HG03175 (cell line): ENCODE results near the gene MAPK8IP2.
"Not testable (repeated sequence)": the region's sequence is repeated elsewhere in the genome, so short reads cannot be mapped to it uniquely, and the experiment has no call there.

ENCODE experiments used
- ATAC-seq: cut with Tn5 transposase; IDR thresholded peaks from one replicate; pipeline ENCODE4 v1.9.1; 2021; ENCODE audit warnings: mild to moderate bottlenecking, moderate library complexity; ENCODE audit not compliant: unreplicated experiment

MAPK8IP2 gene

DNA sequence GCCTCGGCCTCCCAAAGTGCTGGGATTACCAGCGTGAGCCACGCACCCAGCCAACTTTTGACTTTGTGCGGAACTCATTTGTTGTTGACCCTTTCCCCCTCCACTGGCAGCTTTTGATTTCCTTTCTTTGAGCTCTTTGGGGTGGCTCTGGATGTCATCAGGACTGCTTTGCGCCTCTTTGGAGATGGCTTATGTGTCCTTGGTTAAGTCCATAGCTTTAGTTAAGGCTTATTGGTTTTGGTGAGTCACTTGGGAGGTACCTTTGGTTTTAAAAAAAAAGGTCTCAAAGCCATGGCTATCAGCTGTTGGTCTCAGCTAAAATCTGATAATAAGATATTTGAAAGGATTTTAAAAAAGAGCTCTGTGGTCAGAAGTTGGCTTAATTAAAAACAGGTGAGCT lies 32.5 kb downstream of the MAPK8IP2 start:
- ATAC-seq = no peak

DNA sequence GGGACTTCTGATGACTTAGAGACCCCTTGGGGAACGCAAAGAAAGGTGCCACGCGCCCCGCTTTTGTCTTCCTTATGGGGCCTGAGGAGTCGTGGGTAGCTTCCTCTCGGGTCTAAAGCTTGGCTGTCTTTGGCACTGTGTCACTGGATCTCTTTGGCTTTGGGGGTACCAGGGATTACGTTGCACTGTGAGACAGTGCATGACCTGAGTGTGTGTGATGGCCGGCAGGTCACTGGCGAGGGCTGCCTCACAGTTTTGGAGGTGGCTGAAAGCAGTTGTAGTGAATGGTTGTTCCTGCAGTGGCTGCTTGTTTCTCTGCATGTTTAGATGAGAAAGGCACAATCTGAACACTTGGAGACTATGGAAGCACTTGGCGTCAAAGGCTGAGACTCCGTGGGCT lies 33.2 kb downstream of the MAPK8IP2 start:
- no peak for ATAC-seq

DNA sequence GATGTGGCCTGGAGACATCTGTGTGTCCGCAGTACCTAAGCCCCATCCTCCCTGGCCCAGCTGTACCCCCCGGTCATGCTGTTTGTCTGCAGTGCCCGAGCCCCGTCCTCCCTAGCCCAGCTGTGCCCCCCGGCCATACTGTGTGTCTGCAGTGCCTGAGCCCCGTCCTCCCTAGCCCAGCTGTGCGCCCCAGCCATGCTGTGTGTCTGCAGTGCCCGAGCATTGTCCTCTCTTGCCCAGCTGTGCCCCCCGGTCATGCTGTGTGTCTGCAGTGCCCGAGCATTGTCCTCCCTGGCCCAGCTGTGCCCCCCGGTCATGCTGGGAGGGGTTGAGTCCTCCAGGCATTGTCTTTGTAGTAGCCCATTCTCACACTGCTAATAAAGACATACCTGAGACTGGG lies 35.0 kb downstream of the MAPK8IP2 start:
- no peak for ATAC-seq

DNA sequence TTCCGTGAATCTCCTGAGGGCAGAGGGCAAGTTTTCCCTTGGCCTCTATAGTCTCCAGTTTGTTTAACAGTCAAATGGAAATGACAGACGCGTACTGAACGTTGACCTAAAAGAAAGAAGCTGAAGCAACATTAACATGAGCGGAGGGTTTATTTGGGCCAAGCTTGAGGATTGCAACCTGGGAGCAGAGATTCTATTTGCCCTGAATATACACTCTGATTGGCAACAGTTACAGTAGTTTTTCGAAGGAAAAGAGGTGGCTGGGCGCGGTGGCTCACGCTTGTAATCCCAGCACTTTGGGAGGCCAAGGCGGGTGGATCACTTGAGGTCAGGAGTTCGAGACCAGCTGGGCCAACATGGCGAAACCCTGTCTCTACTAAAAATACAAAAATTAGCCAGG lies 39.7 kb downstream of the MAPK8IP2 start:
- not testable (repeated sequence) for ATAC-seq

DNA sequence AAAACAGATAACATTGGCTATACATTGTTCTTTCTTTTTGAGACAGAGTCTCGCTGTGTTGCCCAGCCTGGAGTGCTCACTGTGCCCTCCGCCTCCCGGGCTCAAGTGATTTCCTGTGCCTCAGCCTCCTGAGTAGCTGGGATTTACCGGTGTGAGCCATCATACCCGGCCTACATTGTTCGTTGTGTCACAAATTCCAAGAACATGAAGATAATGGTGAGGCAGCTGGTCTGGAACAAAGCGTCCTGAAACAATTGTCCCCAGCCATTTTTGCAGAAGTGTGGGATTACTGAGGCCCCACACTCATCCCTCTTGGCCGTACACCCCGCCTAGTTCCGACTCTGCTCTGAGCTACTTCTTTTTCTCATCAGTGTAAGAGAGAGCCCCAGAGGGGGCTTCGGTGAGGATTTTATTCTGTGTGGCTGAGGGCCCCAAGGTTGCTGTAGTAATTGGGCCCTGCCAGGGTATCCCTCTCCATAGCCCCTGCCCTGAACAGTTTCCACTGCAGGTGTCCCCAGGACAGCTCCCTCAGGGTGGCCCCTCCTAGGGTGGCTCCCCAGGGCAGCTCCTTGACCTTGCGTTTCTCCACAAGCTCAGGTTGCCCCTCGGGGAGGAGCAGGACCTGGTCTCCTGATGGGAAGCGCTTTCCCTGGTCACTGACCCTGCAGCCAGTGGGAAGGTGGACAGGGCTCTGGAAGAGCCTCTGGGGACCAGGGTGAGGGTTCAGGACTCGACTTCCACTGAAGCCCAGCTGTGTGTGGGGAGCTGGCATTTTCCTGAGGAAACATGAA lies 40.5 kb downstream of the MAPK8IP2 start:
- no peak for ATAC-seq

DNA sequence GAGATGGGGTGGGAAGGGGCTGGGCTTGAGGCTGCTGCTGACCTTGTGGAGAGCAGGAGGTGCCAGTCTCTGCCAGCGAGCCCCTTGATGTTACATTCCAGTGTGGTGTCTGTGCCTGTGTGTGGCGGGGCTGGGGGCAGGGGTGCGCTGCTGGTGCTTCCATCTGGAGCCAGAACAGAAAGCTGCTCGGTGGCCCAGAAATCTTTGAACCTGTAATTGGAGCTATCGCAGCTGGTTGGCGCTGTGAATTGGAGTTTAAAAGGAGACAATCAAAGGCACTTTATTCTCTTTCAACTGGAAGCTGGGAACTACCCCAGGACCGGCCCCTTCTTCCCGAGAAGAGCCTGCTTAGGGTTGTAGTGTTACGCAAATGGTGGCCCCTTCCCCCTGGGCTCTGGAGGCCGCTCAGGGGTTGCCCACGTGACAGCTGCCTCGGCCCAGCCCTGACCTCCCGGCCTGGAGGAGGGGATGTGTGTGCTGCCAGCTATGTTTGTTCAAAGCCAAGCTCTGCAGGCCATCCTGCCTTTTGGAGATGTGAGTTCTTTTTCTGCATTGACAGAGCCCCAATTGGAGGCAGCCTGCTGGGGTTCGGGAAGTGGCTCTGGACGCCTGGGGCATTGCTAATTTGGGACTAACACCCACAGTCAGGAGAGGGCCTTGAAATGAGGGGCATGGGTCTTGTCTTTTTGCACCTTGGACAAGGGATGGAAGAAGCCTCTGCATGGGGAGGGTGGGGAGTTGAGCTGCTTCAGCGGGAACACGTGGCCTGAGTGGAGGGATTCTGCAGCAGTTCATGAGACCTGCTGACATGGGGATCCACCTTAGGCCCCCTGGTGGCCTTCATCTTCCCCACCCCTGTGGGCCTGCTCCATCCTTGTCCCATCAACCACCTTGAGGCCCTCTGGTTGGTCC lies 41.4 kb downstream of the MAPK8IP2 start:
- ATAC-seq = no peak

DNA sequence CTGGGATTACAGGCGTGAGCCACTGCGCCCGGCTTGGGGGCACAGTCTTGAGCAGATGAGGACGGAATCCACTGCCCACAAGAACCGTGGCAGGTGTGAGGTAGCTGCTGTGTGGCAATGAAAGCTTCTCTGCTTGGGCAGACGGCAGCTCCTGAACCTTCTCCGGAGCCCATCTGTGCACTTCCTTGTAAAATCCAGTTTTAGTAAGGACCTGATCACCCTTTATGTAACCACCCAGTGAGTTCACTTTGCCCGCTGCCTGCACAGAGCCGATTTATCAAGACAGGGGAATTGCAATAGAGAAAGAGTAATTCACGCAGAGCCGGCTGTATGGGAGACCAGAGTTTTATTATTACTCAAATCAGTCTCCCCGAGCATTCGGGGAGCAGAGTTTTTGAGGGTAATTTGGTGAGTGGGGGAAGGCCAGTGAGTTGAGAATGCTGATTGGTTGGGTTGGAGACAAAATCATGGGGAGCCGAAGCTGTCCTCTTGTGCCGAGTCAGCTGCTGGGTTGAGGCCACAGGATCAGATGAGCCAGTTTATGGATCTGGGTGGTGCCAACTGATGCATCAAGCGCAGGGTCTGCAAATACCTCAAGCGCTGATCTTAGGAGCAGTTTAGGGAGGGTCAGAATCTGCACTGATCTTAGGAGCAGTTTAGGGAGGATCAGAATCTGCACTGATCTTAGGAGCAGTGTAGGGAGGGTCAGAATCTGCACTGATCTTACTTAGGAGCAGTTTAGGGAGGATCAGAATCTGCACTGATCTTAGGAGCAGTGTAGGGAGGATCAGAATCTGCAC lies 42.6 kb downstream of the MAPK8IP2 start:
- ATAC-seq = not testable (repeated sequence)

DNA sequence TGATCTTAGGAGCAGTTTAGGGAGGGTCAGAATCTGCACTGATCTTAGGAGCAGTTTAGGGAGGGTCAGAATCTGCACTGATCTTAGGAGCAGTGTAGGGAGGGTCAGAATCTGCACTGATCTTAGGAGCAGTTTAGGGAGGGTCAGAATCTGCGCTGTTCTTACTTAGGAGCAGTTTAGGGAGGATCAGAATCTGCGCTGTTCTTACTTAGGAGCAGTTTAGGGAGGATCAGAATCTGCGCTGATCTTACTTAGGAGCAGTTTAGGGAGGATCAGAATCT lies 43.2 kb downstream of the MAPK8IP2 start:
- ATAC-seq = not testable (repeated sequence)

DNA sequence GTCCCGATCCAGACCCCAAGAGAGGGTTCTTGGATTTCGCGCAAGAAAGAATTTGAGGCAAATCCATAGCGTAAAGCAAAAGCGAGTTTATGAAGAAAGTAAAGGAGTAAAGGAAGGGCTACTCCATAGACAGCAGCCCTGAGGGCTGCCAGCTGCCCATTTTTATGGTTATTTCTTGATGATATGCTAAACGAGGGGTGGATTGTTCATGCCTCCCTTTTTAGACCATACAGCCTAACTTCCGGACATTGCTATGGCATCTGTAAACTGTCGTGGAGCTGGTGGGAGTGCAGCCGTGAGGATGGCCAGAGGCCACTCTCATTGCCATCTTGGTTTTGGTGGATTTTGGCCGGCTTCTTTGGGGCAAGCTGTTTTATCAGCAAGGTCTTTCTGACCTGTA lies 52.7 kb downstream of the MAPK8IP2 start:
- ATAC-seq = no peak

DNA sequence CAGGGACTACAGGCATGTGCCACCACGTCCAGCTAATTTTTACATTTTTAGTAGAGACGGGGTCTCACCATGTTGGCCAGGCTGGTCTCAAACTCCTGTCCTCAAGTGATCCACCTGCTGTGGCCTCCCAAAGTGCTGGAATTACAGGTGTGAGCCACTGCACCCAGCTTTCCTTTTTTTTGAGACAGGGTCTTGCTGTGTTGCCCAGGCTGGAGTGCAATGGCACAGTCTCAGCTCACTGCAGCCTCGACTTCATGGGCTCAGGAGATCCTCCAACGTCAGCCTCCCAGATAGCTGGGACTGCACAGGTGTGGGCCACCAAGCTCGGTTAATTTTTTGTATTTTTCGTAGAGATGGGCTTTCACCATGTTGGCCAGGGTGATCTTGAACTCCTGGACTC lies 54.1 kb downstream of the MAPK8IP2 start:
- ATAC-seq = not testable (repeated sequence)

DNA sequence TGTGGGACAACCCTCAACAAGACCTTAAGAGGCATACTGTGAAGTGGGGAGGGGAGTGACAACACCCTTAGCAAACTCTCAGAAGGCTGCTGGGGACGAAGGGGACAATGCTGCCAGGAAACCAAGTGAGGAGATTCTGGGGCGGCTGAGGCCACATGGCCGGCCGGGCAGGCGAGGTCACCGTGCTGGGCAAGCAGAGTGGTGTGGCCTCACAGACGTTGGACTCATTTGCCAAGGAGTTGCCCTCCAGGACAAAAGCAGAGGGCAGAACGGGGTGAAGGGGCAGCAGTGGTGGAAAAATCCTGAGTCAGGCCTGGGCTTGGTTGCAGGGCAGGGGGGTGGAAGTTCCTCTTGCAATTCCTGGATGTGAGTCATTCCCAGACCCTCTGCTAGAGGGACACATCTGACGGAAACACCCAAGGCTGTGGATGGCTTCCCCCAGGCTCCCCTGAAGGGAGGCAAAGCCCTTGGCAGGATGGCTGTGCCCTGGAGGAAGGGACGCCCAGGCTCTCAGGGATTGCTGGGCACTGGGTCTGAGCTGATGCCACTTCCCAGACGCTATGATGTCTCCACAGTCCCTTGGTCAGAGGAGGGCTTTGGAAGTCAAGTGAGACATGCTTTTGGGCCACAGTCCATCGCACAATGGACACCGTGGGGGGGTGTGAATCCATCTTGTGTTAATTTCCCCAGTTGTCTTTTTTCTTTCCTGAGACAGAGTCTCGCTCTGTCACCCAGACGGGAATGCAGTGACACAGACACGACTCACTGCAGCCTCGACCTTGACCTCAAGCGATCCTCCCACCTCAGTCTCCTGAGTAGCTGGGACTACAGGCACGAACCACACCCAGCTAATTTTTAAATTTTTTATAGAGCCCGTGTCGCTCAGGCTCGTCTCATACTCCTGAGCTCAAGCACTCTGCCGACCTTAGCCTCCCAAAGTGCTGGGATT lies 55.8 kb downstream of the MAPK8IP2 start:
- ATAC-seq = no peak

DNA sequence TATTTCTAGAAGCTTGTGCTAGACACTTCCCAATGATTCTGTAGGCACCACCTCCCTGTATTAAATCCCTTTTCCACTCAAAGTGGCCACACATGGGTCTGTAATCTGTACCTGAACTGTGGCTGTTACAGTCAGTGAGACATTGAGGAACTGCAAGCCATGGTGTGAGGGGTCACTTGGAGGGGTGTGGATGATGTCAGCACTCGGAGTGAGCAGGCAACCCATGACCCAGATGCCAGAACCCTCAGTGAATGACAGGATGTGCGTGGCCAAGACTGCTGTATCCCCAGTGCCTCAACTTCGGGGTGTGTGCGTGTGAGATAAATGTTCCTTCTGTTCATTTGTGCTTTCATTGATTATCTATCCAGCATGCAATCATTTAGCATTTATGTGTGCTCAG lies 57.3 kb downstream of the MAPK8IP2 start:
- ATAC-seq = no peak

DNA sequence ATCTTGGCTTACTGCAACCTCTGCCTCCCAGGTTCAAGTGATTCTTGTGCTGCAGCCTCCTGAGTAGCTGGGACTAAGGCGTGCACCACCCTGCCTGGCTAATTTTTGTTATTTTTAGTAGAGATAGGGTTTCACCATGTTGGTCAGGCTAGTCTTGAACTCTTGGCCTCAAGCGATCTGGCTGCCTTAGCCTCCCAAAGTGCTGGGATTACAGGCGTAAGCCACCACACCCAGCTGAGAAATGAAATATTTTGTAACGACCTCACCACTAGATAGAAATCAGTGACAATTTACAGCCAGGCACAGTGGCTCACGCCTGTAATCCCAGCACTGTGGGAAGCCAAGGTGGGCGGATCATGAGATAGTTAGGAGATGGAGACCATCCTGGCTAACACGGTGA lies 59.1 kb downstream of the MAPK8IP2 start:
- not testable (repeated sequence) for ATAC-seq

DNA sequence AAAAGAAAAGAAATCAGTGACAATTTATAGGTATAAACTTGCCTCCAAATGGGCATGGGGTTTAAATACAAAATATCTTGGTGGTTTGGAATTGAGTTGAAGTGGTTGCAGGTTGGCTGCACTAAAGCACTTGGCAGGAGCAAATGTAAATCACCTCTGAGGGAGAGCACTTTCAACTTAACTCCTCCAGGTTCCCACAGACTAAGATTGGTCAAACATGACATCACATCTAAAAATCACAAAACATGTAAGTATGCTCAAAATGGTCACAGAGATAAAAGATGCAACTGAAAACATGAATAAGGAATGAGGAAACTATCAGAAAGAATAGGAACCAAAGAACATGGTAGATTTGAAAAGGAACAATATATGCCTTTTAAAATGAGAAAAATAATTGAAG lies 59.7 kb downstream of the MAPK8IP2 start:
- ATAC-seq = no peak
